Esophagus squamous epithelium (tissue), 5 donors: ENCODE measurements around the gene GATA2. TPM values are rescaled to one million over a fixed set of nuclear protein-coding genes. Genes with fewer than 3 reads are reported as not detected.
A peak's percentile ranks its signal among the peaks of the same experiment; 100 is the strongest.

Source experiments
- DNase-seq: peaks from one replicate; lab custom pipeline; 2025; lab: John Stamatoyannopoulos, UW
- H3K27ac ChIP-seq, 4 donors: fragments of 200-600 bp; sonication (generic); one replicate each; pipeline ENCODE4 v1.5.1; 2016 to 2019; ENCODE audit warnings: mild to moderate bottlenecking in 1 of 4
- H3K27me3 ChIP-seq, 4 donors: fragments of 200-600 bp; sonication (generic); 1 replicate in 3 of 4; 2 replicates in 1 of 4; pipeline versions ENCODE4 v1.5.1 to v1.6.0; 2017 to 2021; ENCODE audit warnings: antibody characterized with exemption in 1 of 4
- H3K36me3 ChIP-seq, 3 donors: fragments of 200-600 bp; sonication (generic); one replicate each; pipeline ENCODE4 v1.5.1; 2016 to 2019
- H3K4me1 ChIP-seq, 3 donors: fragments of 200-600 bp; sonication (generic); one replicate each; pipeline ENCODE4 v1.5.1; 2017 to 2019
- H3K4me3 ChIP-seq, 4 donors: fragments of 200-600 bp; sonication (generic); 1 replicate in 3 of 4; 2 replicates in 1 of 4; pipeline ENCODE4 v1.5.1; 2016 to 2019; ENCODE audit warnings: mild to moderate bottlenecking in 2 of 4, moderate library complexity in 1 of 4
- H3K9me3 ChIP-seq, 3 donors: fragments of 200-600 bp; sonication (generic); one replicate each; pipeline ENCODE4 v1.5.1; 2016 to 2019
- CTCF ChIP-seq, 6 experiments: fragments of 450-650 bp in 4 of 6; fragments of 200-600 bp in 2 of 6; sonication (generic) in 2 of 6; IDR thresholded peaks; one replicate each; pipeline ENCODE4 v1.5.1; 2016 to 2019; ENCODE audit warnings: antibody characterized with exemption in 6 of 6, mild to moderate bottlenecking in 4 of 6, moderate library complexity in 4 of 6
- POLR2A ChIP-seq, 4 donors: fragments of 450-650 bp; IDR thresholded peaks; one replicate each; pipeline ENCODE4 v1.6.1; 2017; ENCODE audit warnings: antibody characterized with exemption in 4 of 4, mild to moderate bottlenecking in 4 of 4, moderate library complexity in 3 of 4
- WGBS, 2 donors: methylation state at CpG; one replicate each; pipeline ENCODE4 v1.1.5; 2018; 5-methylcytosine and 5-hydroxymethylcytosine counted together
- intact Hi-C: fragments of 100-400 bp; cut with DNase I; formaldehyde crosslinking; loops from one replicate; pipeline ENCODE4 v1.15.0; 2022
- total RNA-seq, 4 donors: library from RNA; depleted of rRNA; stranded (reverse); fragments of >200 nt; gene quantifications; one replicate each; pipeline ENCODE4 v1.1.0, GENCODE V29; 2016
- donor health status: DM: yes; HTN: yes; CAD: no.

Gene GATA2
- total RNA-seq, 4 donors from 2014 or later, result 1.6 to 12.8 (median 1.9) TPM

GRCh38 chr3:128468285-128468790, 24.7 kb downstream of the GATA2 start:
- WGBS, 2 donors, result 74 to 94% methylated on average over 7 to 8 of the region's 17 CpGs
- H3K27ac ChIP-seq, result no peak overlapping the region
- H3K4me3 ChIP-seq, result no peak overlapping the region
- H3K9me3 ChIP-seq, result no peaks in the 10 kb centered on the region
- peaks cover 0 to 65% (median 0%) of the 10 kb centered on the region in 4 donors for H3K27me3 ChIP-seq
- TF ChIP-seq POLR2A (IDR thresholded peaks at IDR 0.05) (no peak), CTCF (IDR thresholded peaks at IDR 0.05) (no peak)
- no peak for DNase-seq
- intact Hi-C loops, result no loop called here
- no peaks in the 10 kb centered on the region for H3K36me3 ChIP-seq
- no peaks in the 10 kb centered on the region for H3K4me1 ChIP-seq

- Histone ChIP-seq H3K27ac (no peak within 1 kb of the TSS), H3K36me3 (no peaks in the 10 kb centered on the region), H3K9me3 (no peaks in the 10 kb centered on the region), H3K4me3 (no peak within 1 kb of the TSS), H3K27me3 (peaks cover 0 to 52% (median 0%) of the 10 kb centered on the region in 4 donors), H3K4me1 (no peaks in the 10 kb centered on the region)
- DNase-seq, result no peak
- TF ChIP-seq POLR2A (IDR thresholded peaks at IDR 0.05) (no peak), CTCF (IDR thresholded peaks at IDR 0.05) (no peak)
- intact Hi-C loops, result no loop called here
- WGBS, 2 donors, result 77% methylated on average over 8 to 14 of the region's 14 CpGs
These were observed 26.0 kb downstream of the GATA2 start, which contains the start of gene DNAJB8 for GRCh38 chr3:128466840-128467541. Gene DNAJB8, minus strand, starts transcription at chr3:128466890. Its CDS starts 3,645 bp downstream, at chr3:128463245.

GRCh38 chr3:128464702-128465101, 28.3 kb downstream of the GATA2 start:
- H3K36me3 ChIP-seq, result no peaks in the 10 kb centered on the region
- H3K27ac ChIP-seq, result no peak overlapping the region
- H3K27me3 ChIP-seq, result peaks cover 0 to 34% (median 0%) of the 10 kb centered on the region in 4 donors
- 21 to 43% methylated on average over 1 of the region's 1 CpG for WGBS, 2 donors
- DNase-seq, result no peak
- no peaks in the 10 kb centered on the region for H3K4me1 ChIP-seq
- H3K4me3 ChIP-seq, result no peak overlapping the region
- TF ChIP-seq CTCF (IDR thresholded peaks at IDR 0.05) (no peak), POLR2A (IDR thresholded peaks at IDR 0.05) (no peak)
- intact Hi-C loops, result no loop called here
- no peaks in the 10 kb centered on the region for H3K9me3 ChIP-seq

GRCh38 chr3:128464188-128464587, 28.8 kb downstream of the GATA2 start:
- H3K27me3 ChIP-seq, result peaks cover 0 to 29% (median 0%) of the 10 kb centered on the region in 4 donors
- H3K4me1 ChIP-seq, result no peaks in the 10 kb centered on the region
- no peak overlapping the region for H3K4me3 ChIP-seq
- intact Hi-C loops, result no loop called here
- 57 to 58% methylated on average over 7 of the region's 7 CpGs for WGBS, 2 donors
- no peaks in the 10 kb centered on the region for H3K36me3 ChIP-seq
- H3K27ac ChIP-seq, result no peak overlapping the region
- TF ChIP-seq CTCF (IDR thresholded peaks at IDR 0.05) (peak in 1 of 6 experiments; percentile 5), POLR2A (IDR thresholded peaks at IDR 0.05) (no peak)
- no peak for DNase-seq
- no peaks in the 10 kb centered on the region for H3K9me3 ChIP-seq

- Histone ChIP-seq H3K4me3 (no peak overlapping the region), H3K27me3 (peaks cover 0 to 25% (median 0%) of the 10 kb centered on the region in 4 donors), H3K4me1 (no peaks in the 10 kb centered on the region), H3K9me3 (no peaks in the 10 kb centered on the region), H3K36me3 (no peaks in the 10 kb centered on the region), H3K27ac (no peak overlapping the region)
- 80 to 91% methylated on average over 5 to 6 of the region's 10 CpGs for WGBS, 2 donors
- intact Hi-C loops, result no loop called here
- TF ChIP-seq CTCF (IDR thresholded peaks at IDR 0.05) (no peak), POLR2A (IDR thresholded peaks at IDR 0.05) (no peak)
- DNase-seq, result no peak
These were observed 29.2 kb downstream of the GATA2 start for GRCh38 chr3:128463771-128464170.
